HL-60 (cell line): ENCODE data around the gene STKLD1.
A peak's percentile ranks its signal among the peaks of the same experiment; 100 is the strongest.
"Not testable (repeated sequence)": the region's sequence is repeated elsewhere in the genome, so short reads cannot be mapped to it uniquely, and the experiment has no call there.

ENCODE experiments used
- DNase-seq, 2 experiments: peaks; one replicate each; pipeline ENCODE4 v3.0.0-alpha.2; 2010 to 2020; ENCODE audit warnings: low read depth in 1 of 2, low spot score in 1 of 2
- H3K27ac ChIP-seq: fragments of 250-450 bp; sonication (Bioruptor Pico); replicated peaks from 2 replicates; pipeline ENCODE4 v1.5.1; 2020; ENCODE audit warnings: mild to moderate bottlenecking, moderate library complexity
- H3K27me3 ChIP-seq: fragments of 250-450 bp; sonication (Bioruptor Pico); 2 replicates; pipeline ENCODE4 v1.5.1; 2021; ENCODE audit warnings: mild to moderate bottlenecking, moderate library complexity; ENCODE audit not compliant: insufficient read depth, poor library complexity, severe bottlenecking
- H3K4me3 ChIP-seq: replicated peaks from 2 replicates; pipeline ENCODE4 v1.5.1; 2011; ENCODE audit warnings: mild to moderate bottlenecking, control low read depth, low read length; ENCODE audit not compliant: insufficient read depth
- CTCF ChIP-seq: IDR thresholded peaks from one replicate; pipeline ENCODE4 v1.5.1; 2011; ENCODE audit warnings: low read length, control low read depth, inconsistent platforms; ENCODE audit not compliant: insufficient read depth
- GABPA ChIP-seq: IDR thresholded peaks from 2 replicates; pipeline ENCODE4 v1.6.1; 2012; ENCODE audit warnings: low read depth
- POLR2AphosphoS5 ChIP-seq: IDR thresholded peaks from 2 replicates; pipeline ENCODE4 v1.6.1; 2012; ENCODE audit warnings: low read depth
- REST ChIP-seq: IDR thresholded peaks from 2 replicates; pipeline ENCODE4 v1.6.1; 2012; ENCODE audit warnings: low read depth; ENCODE audit not compliant: insufficient replicate concordance
- SPI1 ChIP-seq: IDR thresholded peaks from 2 replicates; pipeline ENCODE4 v1.6.1; 2012; ENCODE audit warnings: low read depth, mild to moderate bottlenecking, borderline replicate concordance

STKLD1 gene

GRCh38 chr9:133329306-133330156 lies 46.6 kb upstream of the STKLD1 start:
- H3K4me3 ChIP-seq, H3K27ac ChIP-seq, DNase-seq, H3K27me3 ChIP-seq: not testable (repeated sequence)
- TF ChIP-seq CTCF = peak; percentile 17

- TF ChIP-seq GABPA (no peak), CTCF (no peak), POLR2AphosphoS5 (no peak), REST (no peak), SPI1 (no peak)
- DNase-seq = no peak
- no peaks in the 10 kb centered on the region for H3K27me3 ChIP-seq
- H3K4me3 ChIP-seq = no peak overlapping the region
- H3K27ac ChIP-seq = no peak overlapping the region
Observed at GRCh38 chr9:133331221-133331620, 44.9 kb upstream of the STKLD1 start.

GRCh38 chr9:133331641-133332380 lies 44.4 kb upstream of the STKLD1 start:
- TF ChIP-seq POLR2AphosphoS5 (no peak), REST (no peak), CTCF (no peak), SPI1 (no peak), GABPA (no peak)
- Histone ChIP-seq H3K27ac (no peak overlapping the region), H3K27me3 (no peaks in the 10 kb centered on the region), H3K4me3 (no peak overlapping the region)
- no peak for DNase-seq
